GM21360 (cell line): ENCODE measurements around the gene NF1.

ENCODE experiments used
- ATAC-seq: cut with Tn5 transposase; IDR thresholded peaks from one replicate; pipeline ENCODE4 v1.9.1; 2021; ENCODE audit warnings: mild to moderate bottlenecking, moderate library complexity; ENCODE audit not compliant: unreplicated experiment

Gene NF1

DNA sequence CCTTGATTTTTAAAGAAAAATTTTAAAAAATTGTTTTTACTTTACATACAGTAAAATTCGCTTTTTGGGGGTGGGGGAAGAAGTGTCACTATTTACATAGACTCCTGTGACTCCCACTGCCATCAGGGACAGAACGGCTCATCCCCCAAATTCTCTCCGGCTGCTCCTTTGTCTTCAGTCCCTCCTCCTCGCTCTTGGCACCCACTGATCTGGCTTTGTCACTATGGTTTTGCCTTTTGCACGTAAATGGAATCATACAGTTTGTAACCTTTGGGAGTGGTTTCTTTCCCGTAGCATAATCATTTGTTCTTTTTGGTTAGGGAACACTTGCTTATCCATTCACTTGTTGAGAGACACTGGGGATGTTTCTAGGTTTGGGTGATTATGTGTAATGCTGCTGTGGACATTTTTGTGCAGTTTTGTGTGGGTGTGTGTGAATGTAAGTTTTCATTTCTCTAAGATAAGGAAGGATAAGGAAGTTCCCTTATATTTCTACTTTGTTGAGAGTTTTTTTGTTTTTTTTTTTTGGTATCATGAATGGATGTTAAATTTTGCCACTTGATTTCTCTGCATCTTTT, 324.1 kb downstream of the NF1 start:
- ATAC-seq, result no peak

DNA sequence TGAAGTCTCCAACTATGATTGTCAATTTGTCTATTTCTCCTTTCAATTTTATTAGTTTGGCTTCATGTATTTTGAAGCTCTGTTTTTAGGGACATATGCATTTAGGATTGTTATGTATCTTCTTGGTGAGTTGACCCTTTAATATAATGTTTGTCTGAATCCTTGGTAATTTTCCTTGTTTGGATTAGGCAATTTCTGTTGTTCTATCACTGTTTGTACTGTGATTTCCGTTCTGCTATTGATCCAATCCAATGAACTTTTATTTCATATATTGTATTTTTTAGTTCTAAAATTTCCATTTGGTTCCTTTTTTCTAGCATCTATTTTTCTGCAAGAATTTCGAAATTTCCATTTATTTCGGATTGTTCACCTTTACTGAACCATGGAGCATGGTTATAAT, 327.7 kb downstream of the NF1 start:
- no peak for ATAC-seq

DNA sequence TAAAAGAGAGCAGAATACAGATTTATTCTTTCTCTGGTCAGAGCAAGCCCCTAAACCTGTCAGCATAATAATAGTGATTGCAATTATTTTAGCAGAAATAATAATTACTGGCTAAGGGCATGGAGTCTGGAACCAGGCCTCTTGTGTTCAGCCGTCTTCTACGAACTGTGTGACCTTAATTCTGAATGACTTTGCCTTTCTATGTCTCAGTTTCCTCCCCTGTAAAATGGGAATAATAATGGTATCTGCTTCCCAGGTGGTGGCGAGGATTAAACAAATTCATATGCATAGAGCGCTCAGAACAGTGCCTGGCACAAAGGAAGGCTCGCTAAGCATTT, 330.1 kb downstream of the NF1 start:
- no peak for ATAC-seq

DNA sequence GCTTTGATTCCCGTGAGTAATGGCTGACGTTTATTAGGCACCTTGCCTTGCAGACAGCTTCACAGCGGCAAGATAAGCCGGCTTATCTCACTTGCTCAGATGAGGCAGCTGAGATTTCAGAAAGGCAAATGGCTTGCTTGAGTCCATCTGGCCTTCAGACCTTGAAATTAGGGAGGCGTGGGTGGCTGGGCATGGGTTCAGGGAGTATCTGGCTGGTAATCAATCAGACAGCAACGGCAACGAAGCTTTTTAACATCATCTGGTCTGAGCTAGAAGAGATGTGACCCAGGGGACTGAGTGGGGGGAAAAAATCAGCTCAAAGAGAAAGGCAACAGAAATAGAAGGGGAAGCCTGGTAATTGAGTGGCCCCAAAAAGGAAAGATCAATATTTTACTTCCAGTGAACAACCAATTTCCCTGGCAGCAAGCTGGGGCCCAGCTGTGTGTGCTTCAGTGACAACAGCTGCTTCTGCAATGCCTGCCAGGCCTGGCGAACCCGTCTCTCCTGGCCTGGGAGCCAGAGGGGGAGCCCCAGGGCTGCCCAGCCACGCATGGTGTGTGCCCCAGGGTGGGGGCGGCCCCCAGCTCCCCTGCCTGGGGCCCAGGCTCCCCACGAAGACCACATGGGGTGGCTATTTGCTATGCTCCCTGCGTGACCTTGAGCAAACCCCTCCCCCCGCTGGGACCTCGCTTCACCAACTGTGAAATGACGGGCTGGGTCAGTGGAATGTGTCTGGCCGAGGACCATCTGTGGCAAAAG, 330.7 kb downstream of the NF1 start:
- no peak for ATAC-seq
